ENCODE measurements around the gene FAM174C.

The FAM174C gene

DNA sequence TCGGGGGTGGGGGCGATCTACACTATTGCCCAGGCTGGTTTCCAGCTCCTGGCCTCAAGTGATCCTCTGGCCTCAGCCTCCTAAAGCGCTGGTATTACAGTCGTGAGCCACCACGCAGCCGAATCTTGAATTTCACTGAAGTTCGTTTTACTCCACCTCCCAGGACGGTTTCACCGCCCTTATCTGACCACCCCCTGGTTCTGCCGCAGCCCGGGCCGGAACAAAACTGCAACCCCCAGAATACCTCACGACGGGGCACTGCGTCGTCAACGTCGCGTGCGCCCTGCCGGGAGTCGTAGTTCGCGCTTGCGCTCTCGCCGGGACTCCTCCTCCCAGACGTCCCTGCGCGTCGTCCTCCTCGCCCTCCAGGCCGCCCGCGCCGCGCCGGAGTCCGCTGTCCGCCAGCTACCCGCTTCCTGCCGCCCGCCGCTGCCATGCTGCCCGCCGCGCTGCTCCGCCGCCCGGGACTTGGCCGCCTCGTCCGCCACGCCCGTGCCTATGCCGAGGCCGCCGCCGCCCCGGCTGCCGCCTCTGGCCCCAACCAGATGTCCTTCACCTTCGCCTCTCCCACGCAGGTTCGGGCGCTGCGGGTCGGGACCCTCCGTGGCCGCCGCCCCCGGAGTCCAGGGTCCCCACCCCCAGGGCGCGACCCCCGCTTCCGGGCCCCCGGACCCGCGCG, 33.8 kb upstream of the FAM174C start, which contains the start of gene ATP5F1D (continued):
- TF ChIP-seq ZNF514 (tag by site-specific recombination; IDR thresholded peaks at IDR 0.05) (no peak), ZNF837 (tag by site-specific recombination; IDR thresholded peaks at IDR 0.05) (no peak), ZNF426 (tag by site-specific recombination; IDR thresholded peaks at IDR 0.05) (no peak), ZBTB26 (tag by site-specific recombination; optimal IDR thresholded peaks at IDR 0.05) (peak; percentile 81), ZNF248 (tag by site-specific recombination; IDR thresholded peaks at IDR 0.05) (no peak), SP7 (tag by site-specific recombination; IDR thresholded peaks at IDR 0.05) (peak; percentile 47), BCL11A (tag by site-specific recombination; IDR thresholded peaks at IDR 0.05; ENCODE audit: low read depth) (no peak), ZNF354C (tag by site-specific recombination; IDR thresholded peaks at IDR 0.05; ENCODE audit: borderline replicate concordance, low read depth) (no peak), ZBTB8A (tag by site-specific recombination; IDR thresholded peaks at IDR 0.05) (peak; percentile 60), ZNF560 (tag by site-specific recombination; IDR thresholded peaks at IDR 0.05; ENCODE audit: borderline replicate concordance) (no peak), HOXD13 (CRISPR knock-in tag; IDR thresholded peaks at IDR 0.05; ENCODE audit: borderline replicate concordance) (no peak), ZNF580 (tag by site-specific recombination; IDR thresholded peaks at IDR 0.05) (no peak), ZNF843 (tag by site-specific recombination; IDR thresholded peaks at IDR 0.05) (no peak), ZNF830 (tag by site-specific recombination; IDR thresholded peaks at IDR 0.05; ENCODE audit: low read depth) (no peak)
- TF ChIP-seq, protein P1, sequence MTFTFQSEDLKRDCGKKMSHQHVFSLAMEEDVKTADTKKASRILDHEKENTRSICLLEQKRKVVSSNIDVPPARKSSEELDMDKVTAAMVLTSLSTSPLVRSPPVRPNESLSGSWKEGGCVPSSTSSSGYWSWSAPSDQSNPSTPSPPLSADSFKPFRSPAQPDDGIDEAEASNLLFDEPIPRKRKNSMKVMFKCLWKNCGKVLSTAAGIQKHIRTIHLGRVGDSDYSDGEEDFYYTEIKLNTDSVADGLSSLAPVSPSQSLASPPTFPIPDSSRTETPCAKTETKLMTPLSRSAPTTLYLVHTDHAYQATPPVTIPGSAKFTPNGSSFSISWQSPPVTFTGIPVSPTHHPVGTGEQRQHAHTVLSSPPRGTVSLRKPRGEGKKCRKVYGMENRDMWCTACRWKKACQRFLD (tag by site-specific recombination; IDR thresholded peaks at IDR 0.05) = no peak
- TF ChIP-seq, protein P2, sequence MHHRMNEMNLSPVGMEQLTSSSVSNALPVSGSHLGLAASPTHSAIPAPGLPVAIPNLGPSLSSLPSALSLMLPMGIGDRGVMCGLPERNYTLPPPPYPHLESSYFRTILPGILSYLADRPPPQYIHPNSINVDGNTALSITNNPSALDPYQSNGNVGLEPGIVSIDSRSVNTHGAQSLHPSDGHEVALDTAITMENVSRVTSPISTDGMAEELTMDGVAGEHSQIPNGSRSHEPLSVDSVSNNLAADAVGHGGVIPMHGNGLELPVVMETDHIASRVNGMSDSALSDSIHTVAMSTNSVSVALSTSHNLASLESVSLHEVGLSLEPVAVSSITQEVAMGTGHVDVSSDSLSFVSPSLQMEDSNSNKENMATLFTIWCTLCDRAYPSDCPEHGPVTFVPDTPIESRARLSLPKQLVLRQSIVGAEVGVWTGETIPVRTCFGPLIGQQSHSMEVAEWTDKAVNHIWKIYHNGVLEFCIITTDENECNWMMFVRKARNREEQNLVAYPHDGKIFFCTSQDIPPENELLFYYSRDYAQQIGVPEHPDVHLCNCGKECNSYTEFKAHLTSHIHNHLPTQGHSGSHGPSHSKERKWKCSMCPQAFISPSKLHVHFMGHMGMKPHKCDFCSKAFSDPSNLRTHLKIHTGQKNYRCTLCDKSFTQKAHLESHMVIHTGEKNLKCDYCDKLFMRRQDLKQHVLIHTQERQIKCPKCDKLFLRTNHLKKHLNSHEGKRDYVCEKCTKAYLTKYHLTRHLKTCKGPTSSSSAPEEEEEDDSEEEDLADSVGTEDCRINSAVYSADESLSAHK (tag by site-specific recombination; IDR thresholded peaks at IDR 0.05) = peak; percentile 82
- TF ChIP-seq, protein P3, sequence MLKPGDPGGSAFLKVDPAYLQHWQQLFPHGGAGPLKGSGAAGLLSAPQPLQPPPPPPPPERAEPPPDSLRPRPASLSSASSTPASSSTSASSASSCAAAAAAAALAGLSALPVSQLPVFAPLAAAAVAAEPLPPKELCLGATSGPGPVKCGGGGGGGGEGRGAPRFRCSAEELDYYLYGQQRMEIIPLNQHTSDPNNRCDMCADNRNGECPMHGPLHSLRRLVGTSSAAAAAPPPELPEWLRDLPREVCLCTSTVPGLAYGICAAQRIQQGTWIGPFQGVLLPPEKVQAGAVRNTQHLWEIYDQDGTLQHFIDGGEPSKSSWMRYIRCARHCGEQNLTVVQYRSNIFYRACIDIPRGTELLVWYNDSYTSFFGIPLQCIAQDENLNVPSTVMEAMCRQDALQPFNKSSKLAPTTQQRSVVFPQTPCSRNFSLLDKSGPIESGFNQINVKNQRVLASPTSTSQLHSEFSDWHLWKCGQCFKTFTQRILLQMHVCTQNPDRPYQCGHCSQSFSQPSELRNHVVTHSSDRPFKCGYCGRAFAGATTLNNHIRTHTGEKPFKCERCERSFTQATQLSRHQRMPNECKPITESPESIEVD (tag by site-specific recombination; IDR thresholded peaks at IDR 0.05) = no peak
- TF ChIP-seq, protein P4, sequence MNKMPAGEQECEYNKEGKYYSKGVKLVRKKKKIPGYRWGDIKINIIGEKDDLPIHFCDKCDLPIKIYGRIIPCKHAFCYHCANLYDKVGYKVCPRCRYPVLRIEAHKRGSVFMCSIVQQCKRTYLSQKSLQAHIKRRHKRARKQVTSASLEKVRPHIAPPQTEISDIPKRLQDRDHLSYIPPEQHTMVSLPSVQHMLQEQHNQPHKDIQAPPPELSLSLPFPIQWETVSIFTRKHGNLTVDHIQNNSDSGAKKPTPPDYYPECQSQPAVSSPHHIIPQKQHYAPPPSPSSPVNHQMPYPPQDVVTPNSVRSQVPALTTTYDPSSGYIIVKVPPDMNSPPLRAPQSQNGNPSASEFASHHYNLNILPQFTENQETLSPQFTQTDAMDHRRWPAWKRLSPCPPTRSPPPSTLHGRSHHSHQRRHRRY (tag by site-specific recombination; IDR thresholded peaks at IDR 0.05) = no peak
- TF ChIP-seq, protein P5, sequence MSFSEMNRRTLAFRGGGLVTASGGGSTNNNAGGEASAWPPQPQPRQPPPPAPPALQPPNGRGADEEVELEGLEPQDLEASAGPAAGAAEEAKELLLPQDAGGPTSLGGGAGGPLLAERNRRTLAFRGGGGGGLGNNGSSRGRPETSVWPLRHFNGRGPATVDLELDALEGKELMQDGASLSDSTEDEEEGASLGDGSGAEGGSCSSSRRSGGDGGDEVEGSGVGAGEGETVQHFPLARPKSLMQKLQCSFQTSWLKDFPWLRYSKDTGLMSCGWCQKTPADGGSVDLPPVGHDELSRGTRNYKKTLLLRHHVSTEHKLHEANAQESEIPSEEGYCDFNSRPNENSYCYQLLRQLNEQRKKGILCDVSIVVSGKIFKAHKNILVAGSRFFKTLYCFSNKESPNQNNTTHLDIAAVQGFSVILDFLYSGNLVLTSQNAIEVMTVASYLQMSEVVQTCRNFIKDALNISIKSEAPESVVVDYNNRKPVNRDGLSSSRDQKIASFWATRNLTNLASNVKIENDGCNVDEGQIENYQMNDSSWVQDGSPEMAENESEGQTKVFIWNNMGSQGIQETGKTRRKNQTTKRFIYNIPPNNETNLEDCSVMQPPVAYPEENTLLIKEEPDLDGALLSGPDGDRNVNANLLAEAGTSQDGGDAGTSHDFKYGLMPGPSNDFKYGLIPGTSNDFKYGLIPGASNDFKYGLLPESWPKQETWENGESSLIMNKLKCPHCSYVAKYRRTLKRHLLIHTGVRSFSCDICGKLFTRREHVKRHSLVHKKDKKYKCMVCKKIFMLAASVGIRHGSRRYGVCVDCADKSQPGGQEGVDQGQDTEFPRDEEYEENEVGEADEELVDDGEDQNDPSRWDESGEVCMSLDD (tag by site-specific recombination; IDR thresholded peaks at IDR 0.05) = 0 out of 2 replicates have a peak, but pooled peaks have one; percentile 36
- TF ChIP-seq, protein P6, sequence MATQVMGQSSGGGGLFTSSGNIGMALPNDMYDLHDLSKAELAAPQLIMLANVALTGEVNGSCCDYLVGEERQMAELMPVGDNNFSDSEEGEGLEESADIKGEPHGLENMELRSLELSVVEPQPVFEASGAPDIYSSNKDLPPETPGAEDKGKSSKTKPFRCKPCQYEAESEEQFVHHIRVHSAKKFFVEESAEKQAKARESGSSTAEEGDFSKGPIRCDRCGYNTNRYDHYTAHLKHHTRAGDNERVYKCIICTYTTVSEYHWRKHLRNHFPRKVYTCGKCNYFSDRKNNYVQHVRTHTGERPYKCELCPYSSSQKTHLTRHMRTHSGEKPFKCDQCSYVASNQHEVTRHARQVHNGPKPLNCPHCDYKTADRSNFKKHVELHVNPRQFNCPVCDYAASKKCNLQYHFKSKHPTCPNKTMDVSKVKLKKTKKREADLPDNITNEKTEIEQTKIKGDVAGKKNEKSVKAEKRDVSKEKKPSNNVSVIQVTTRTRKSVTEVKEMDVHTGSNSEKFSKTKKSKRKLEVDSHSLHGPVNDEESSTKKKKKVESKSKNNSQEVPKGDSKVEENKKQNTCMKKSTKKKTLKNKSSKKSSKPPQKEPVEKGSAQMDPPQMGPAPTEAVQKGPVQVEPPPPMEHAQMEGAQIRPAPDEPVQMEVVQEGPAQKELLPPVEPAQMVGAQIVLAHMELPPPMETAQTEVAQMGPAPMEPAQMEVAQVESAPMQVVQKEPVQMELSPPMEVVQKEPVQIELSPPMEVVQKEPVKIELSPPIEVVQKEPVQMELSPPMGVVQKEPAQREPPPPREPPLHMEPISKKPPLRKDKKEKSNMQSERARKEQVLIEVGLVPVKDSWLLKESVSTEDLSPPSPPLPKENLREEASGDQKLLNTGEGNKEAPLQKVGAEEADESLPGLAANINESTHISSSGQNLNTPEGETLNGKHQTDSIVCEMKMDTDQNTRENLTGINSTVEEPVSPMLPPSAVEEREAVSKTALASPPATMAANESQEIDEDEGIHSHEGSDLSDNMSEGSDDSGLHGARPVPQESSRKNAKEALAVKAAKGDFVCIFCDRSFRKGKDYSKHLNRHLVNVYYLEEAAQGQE (tag by site-specific recombination; IDR thresholded peaks at IDR 0.05) = no peak
